GM12873 (cell line): ENCODE results near the gene B3GNT5.

ENCODE experiments used
- CTCF ChIP-seq: IDR thresholded peaks from 2 replicates; pipeline ENCODE4 v1.5.1; 2012; ENCODE audit warnings: low read depth, mild to moderate bottlenecking, moderate library complexity, low read length, control low read depth; ENCODE audit not compliant: insufficient read depth; ENCODE audit errors: missing control alignments

Gene B3GNT5

GRCh38 chr3:183277260-183277659 is 24.2 kb downstream of the B3GNT5 start:
- no peak for TF ChIP-seq CTCF

GRCh38 chr3:183278479-183279088 is 25.5 kb downstream of the B3GNT5 start:
- no peak for TF ChIP-seq CTCF

- no peak for TF ChIP-seq CTCF
Measured at GRCh38 chr3:183279371-183279770, 26.3 kb downstream of the B3GNT5 start.

GRCh38 chr3:183281126-183281797 is 28.2 kb downstream of the B3GNT5 start:
- TF ChIP-seq CTCF, result no peak

- no peak for TF ChIP-seq CTCF
Measured at GRCh38 chr3:183283886-183284285, 30.8 kb downstream of the B3GNT5 start.

GRCh38 chr3:183284570-183284969 is 31.5 kb downstream of the B3GNT5 start:
- no peak for TF ChIP-seq CTCF

GRCh38 chr3:183285318-183285717 is 32.3 kb downstream of the B3GNT5 start:
- no peak for TF ChIP-seq CTCF
